Testis (tissue), 2 donors: ENCODE results near the gene CLPSL2.

Experiments used
- POLR2A ChIP-seq: fragments of 450-650 bp; IDR thresholded peaks from one replicate; pipeline ENCODE4 v1.6.1; 2017; ENCODE audit warnings: antibody characterized with exemption, mild to moderate bottlenecking, moderate library complexity
- TF ChIP-seq, protein P1 (sequence below), 3 experiments: fragments of 450-650 bp in 2 of 3; fragments of 200-600 bp in 1 of 3; sonication (generic) in 1 of 3; IDR thresholded peaks; one replicate each; pipeline ENCODE4 v1.5.1; 2016 to 2019; ENCODE audit warnings: antibody characterized with exemption in 3 of 3, mild to moderate bottlenecking in 2 of 3, moderate library complexity in 1 of 3

DNA sequence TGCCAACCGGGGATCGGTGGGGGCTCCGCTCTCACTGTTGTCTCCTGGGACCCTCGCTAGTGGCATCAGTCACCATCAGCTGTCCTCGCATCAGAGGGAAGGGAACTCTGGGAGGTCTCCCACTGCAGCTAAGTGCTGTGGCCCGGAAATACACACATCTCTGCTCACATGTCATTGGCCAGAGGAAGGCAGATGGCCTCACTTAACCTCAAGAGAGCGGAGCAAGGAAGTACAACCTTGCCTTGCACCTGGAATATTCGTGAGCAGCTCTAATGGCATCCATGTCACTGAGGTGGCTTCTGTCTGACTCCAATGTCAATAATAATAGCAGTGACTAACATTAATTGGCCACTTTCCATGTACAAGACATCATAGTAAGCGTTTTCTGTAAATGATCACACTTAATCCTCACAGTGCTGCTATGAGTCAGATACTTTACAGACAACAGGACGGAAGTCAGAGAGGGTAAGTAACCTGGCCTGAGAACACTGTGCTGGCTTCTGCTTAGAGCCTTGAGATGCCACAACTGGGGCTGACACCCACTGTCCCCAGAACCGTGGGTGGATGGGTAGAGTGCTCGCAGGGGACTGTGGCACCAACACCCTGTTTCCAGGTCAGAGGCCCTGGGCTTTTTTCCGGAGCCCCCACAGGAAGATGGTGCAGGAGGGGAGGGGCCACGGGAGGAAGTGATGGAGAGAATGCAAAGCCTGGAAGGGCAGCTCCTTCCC is 34.7 kb downstream of the CLPSL2 start:
- TF ChIP-seq, protein P1, sequence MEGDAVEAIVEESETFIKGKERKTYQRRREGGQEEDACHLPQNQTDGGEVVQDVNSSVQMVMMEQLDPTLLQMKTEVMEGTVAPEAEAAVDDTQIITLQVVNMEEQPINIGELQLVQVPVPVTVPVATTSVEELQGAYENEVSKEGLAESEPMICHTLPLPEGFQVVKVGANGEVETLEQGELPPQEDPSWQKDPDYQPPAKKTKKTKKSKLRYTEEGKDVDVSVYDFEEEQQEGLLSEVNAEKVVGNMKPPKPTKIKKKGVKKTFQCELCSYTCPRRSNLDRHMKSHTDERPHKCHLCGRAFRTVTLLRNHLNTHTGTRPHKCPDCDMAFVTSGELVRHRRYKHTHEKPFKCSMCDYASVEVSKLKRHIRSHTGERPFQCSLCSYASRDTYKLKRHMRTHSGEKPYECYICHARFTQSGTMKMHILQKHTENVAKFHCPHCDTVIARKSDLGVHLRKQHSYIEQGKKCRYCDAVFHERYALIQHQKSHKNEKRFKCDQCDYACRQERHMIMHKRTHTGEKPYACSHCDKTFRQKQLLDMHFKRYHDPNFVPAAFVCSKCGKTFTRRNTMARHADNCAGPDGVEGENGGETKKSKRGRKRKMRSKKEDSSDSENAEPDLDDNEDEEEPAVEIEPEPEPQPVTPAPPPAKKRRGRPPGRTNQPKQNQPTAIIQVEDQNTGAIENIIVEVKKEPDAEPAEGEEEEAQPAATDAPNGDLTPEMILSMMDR (IDR thresholded peaks at IDR 0.05) = no peak
- no peak for TF ChIP-seq POLR2A
